GM12878 (cell line): ENCODE data around the gene ZDHHC17. TPM values are rescaled to one million over a fixed set of nuclear protein-coding genes. Genes with fewer than 3 reads are reported as not detected.

Source experiments
- ATAC-seq: fragments of 200-7000 bp; cut with Tn5 transposase; 3 replicates; pipeline ENCODE4 v1.9.1; 2020; ENCODE audit warnings: mild to moderate bottlenecking, moderate library complexity
- BruUV-seq: library from RNA; stranded (reverse); fragments of 400-500 nt; replicated peaks from 2 replicates; lab custom pipeline; 2021; lab: Mats Ljungman, UMichigan
- CTCF ChIA-PET: fragments of 300-600 bp; sonication (Branson Sonifier 250); formaldehyde crosslinking; extraction: SDS; loops from one replicate; lab custom pipeline; 2021; ENCODE audit warnings: inconsistent platforms; lab: Yijun Ruan, JAX
- POLR2A ChIA-PET: fragments of 350-600 bp; formaldehyde crosslinking; extraction: SDS; loops from one replicate; lab custom pipeline; 2021; ENCODE audit warnings: inconsistent platforms; lab: Charles Lee
- RAD21 ChIA-PET: fragments of 300-600 bp; sonication (Branson Sonifier 250); formaldehyde crosslinking; loops from one replicate; lab custom pipeline; 2023; ENCODE audit warnings: antibody characterized with exemption; ENCODE audit not compliant: unreplicated experiment; lab: Charles Lee
- SMC1A ChIA-PET: fragments of 300-600 bp; sonication (Branson Sonifier 250); formaldehyde crosslinking; loops from one replicate; lab custom pipeline; 2023; ENCODE audit not compliant: unreplicated experiment, uncharacterized antibody; lab: Charles Lee
- DNase-seq: peaks from one replicate; pipeline ENCODE4 v3.0.0-alpha.2; 2011; ENCODE audit warnings: low read depth, low spot score
- FAIRE-seq: peaks from 3 replicates; lab custom pipeline; 2011; peaks lifted over from hg19 to GRCh38; lab: Jason Lieb, UNC
- H2AFZ ChIP-seq: 2 replicates; pipeline ENCODE4 v1.6.0; 2011; ENCODE audit warnings: low read depth, low read length, control low read depth; ENCODE audit not compliant: control insufficient read depth
- H3K27ac ChIP-seq: 2 replicates; pipeline ENCODE4 v1.5.1; 2011; ENCODE audit warnings: control low read depth; ENCODE audit not compliant: control insufficient read depth, insufficient read depth
- H3K27me3 ChIP-seq, 2 experiments: replicated peaks in 1 of 2; 2 replicates each; pipeline versions ENCODE4 v1.6.0 to v1.6.1; 2011; ENCODE audit warnings: low read length in 1 of 2; ENCODE audit not compliant: control insufficient read depth in 2 of 2, insufficient read depth in 2 of 2
- H3K36me3 ChIP-seq, 2 experiments: 2 replicates each; pipeline ENCODE4 v1.5.1; 2011; ENCODE audit warnings: low read length in 1 of 2; ENCODE audit not compliant: control insufficient read depth in 2 of 2, insufficient read depth in 2 of 2
- H3K4me1 ChIP-seq: 2 replicates; pipeline ENCODE4 v1.6.1; 2011; ENCODE audit warnings: mild to moderate bottlenecking, low read length, moderate library complexity, mixed read lengths; ENCODE audit not compliant: control insufficient read depth, insufficient read depth
- H3K4me2 ChIP-seq: 2 replicates; pipeline ENCODE4 v1.6.0; 2011; ENCODE audit warnings: control low read depth; ENCODE audit not compliant: control insufficient read depth, insufficient read depth
- H3K4me3 ChIP-seq: fragments of 200-600 bp; sonication (generic); 2 replicates; pipeline ENCODE4 v1.5.1; 2016
- H3K79me2 ChIP-seq: 2 replicates; pipeline ENCODE4 v1.6.0; 2011; ENCODE audit warnings: low read length; ENCODE audit not compliant: control insufficient read depth, insufficient read depth
- H3K9ac ChIP-seq: 2 replicates; pipeline ENCODE4 v1.8.0; 2011; ENCODE audit warnings: low read length, control low read depth, mixed read lengths; ENCODE audit not compliant: control insufficient read depth, insufficient read depth
- H3K9me3 ChIP-seq: replicated peaks from 3 replicates; pipeline ENCODE4 v1.5.1; 2011; ENCODE audit warnings: mild to moderate bottlenecking, low read length; ENCODE audit not compliant: control insufficient read depth, insufficient read depth
- H4K20me1 ChIP-seq: 2 replicates; pipeline ENCODE4 v1.6.0; 2011; ENCODE audit not compliant: control insufficient read depth, insufficient read depth
- GABPA ChIP-seq: IDR thresholded peaks from 2 replicates; pipeline ENCODE4 v1.6.1; 2014; ENCODE audit warnings: antibody characterized with exemption, low read depth, mild to moderate bottlenecking, inconsistent platforms
- RELA ChIP-seq: fragments of 450-650 bp; IDR thresholded peaks from 2 replicates; pipeline ENCODE4 v1.8.0; 2014; ENCODE audit warnings: borderline replicate concordance; ENCODE audit not compliant: partially characterized antibody
- SUPT20H ChIP-seq: IDR thresholded peaks from 2 replicates; pipeline ENCODE4 v1.6.1; 2011; ENCODE audit warnings: low read depth, mild to moderate bottlenecking, low read length, moderate library complexity, borderline replicate concordance; ENCODE audit not compliant: control insufficient read depth
- ZBTB40 ChIP-seq: fragments of 450-650 bp; IDR thresholded peaks from 2 replicates; pipeline ENCODE4 v1.6.1; 2016; ENCODE audit warnings: mild to moderate bottlenecking, moderate library complexity, borderline replicate concordance
- ZNF274 ChIP-seq: IDR thresholded peaks from one replicate; pipeline ENCODE4 v1.8.0; 2011; ENCODE audit not compliant: insufficient read length, insufficient read depth
- WGBS: methylation state at CpG from one replicate; pipeline ENCODE4 v1.1.6; 2016; ENCODE audit warnings: low lambda C conversion rate; ENCODE audit not compliant: insufficient replicate concordance, insufficient coverage; ENCODE audit errors: missing lambda C conversion rate; 5-methylcytosine and 5-hydroxymethylcytosine counted together
- in situ Hi-C: fragments of 300-500 bp; cut with MboI; formaldehyde crosslinking; loops from 9 replicates; pipeline ENCODE4 v1.14.3; 2018; ENCODE audit warnings: mixed read lengths
- intact Hi-C: fragments of 100-400 bp; cut with micrococcal nuclease; formaldehyde crosslinking; loops from one replicate; pipeline ENCODE4 v1.14.2; 2022; ENCODE audit not compliant: unreplicated experiment
- polyA plus RNA-seq, 11 experiments: library from polyadenylated mRNA; depleted of rRNA in 4 of 11; unstranded in 6 of 11; stranded (reverse) in 5 of 11; fragments of >200 nt; fragmentation: Nextera tagmentation in 4 of 11; fragmentation: Illumina TruSeq in 1 of 11; extraction: Ambion mirVana in 4 of 11; extraction: Trizol in 1 of 11; gene quantifications; 1 replicate in 1 of 11; 2 replicates in 10 of 11; pipeline versions ENCODE4 v1.2.1 to v1.2.3, GENCODE V29; 2011 to 2016; ENCODE audit warnings: inconsistent platforms in 2 of 11, missing spikeins in 2 of 11, low read depth in 1 of 11
- total RNA-seq, 4 experiments: library from RNA; depleted of rRNA in 3 of 4; stranded (reverse); fragments of >200 nt in 3 of 4; fragmentation: Illumina TruSeq in 1 of 4; extraction: Trizol in 1 of 4; gene quantifications; 2 replicates each; pipeline versions ENCODE4 v1.2.1 to v1.2.3, GENCODE V29; 2013 to 2021
- TF ChIP-seq, protein P1 (sequence below), 3 experiments: IDR thresholded peaks in 2 of 3; conservative IDR thresholded peaks in 1 of 3; 2 replicates each; pipeline ENCODE4 v1.5.1; 2011; ENCODE audit warnings: low read depth in 3 of 3, low read length in 3 of 3, mild to moderate bottlenecking in 3 of 3, control low read depth in 2 of 3, moderate library complexity in 2 of 3, inconsistent platforms in 1 of 3, mixed read lengths in 1 of 3; ENCODE audit not compliant: control insufficient read depth in 2 of 3, insufficient read depth in 1 of 3; ENCODE audit errors: extremely low read depth in 1 of 3
- TF ChIP-seq, protein P2 (sequence below): fragments of 450-650 bp; IDR thresholded peaks from 2 replicates; pipeline ENCODE4 v1.6.1; 2016; ENCODE audit warnings: mild to moderate bottlenecking

Gene ZDHHC17
- total and polyA plus RNA-seq, 10 of the 15 experiments (the other 5 are each of a cell fraction or from before 2014, with no cell fraction given), result 4.3 to 50.0 (median 19.3) TPM

DNA sequence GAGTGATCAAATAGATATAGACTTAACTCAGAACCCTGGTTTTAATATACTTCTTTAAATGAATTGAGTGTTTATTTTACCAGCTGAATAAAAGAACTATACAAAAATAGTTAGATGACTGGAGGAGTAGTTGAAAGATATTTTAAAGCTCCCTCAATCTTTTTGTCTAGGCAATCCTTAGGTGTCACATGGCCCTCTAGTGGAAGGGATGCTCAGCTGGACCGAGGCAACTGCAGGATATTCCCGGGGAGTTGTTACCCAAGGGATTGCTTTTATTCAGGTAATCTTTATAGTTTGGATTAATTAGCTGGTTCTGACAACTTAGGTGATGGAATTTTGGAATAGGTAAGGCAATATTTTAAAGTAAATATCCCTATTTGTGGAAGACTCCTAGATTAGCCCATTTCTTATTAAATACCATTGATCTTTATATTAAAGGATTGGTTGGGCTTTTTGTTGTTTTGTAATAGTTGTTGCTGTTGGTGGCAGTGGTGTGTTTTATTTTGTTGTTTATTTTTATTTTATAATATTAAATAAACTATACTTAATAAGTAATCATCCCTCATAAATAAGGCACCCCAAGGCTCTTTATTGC is 57.1 kb downstream of the ZDHHC17 start:
- H3K4me2 ChIP-seq, result no peak overlapping the region
- TF ChIP-seq, protein P1, sequence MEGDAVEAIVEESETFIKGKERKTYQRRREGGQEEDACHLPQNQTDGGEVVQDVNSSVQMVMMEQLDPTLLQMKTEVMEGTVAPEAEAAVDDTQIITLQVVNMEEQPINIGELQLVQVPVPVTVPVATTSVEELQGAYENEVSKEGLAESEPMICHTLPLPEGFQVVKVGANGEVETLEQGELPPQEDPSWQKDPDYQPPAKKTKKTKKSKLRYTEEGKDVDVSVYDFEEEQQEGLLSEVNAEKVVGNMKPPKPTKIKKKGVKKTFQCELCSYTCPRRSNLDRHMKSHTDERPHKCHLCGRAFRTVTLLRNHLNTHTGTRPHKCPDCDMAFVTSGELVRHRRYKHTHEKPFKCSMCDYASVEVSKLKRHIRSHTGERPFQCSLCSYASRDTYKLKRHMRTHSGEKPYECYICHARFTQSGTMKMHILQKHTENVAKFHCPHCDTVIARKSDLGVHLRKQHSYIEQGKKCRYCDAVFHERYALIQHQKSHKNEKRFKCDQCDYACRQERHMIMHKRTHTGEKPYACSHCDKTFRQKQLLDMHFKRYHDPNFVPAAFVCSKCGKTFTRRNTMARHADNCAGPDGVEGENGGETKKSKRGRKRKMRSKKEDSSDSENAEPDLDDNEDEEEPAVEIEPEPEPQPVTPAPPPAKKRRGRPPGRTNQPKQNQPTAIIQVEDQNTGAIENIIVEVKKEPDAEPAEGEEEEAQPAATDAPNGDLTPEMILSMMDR (IDR thresholded peaks at IDR 0.05 in 2 of 3, conservative IDR thresholded peaks at IDR 0.05 in 1 of 3; ENCODE audit: control insufficient read depth in 2 of 3, extremely low read depth in 1 of 3, insufficient read depth in 1 of 3, low read depth in 3 of 3, low read length in 3 of 3), result peak; percentile 16 to 26 (median 25); a peak in 3 of 6 replicates
- TF ChIP-seq RELA, result no peak
- H3K4me1 ChIP-seq, result no peaks in the 10 kb centered on the region
- no peak overlapping the region for H3K9ac ChIP-seq
- FAIRE-seq (no peak), ATAC-seq (no peak), DNase-seq (no peak)
- H3K36me3 ChIP-seq, result peaks cover 0 to 8% of the 10 kb centered on the region in 2 experiments; a peak in 2 of 4 replicates
- SMC1A ChIA-PET, result interaction anchor here (0.6 to 1.5 kb wide), 6 partner anchors 12 to 420 kb away, joined by 3 to 5 read pairs (median 3); no protein-coding TSS in a partner anchor
- H3K27me3 ChIP-seq, result no peaks in the 10 kb centered on the region
- H4K20me1 ChIP-seq, result no peaks in the 10 kb centered on the region
- 57% methylated on average over 2 of the region's 2 CpGs for WGBS
- no TSS peak for BruUV-seq
- RAD21 ChIA-PET, result no interaction called here
- no peak overlapping the region for H3K4me3 ChIP-seq
- in situ Hi-C loops, result no loop called here
- no peaks in the 10 kb centered on the region for H3K79me2 ChIP-seq
- H3K9me3 ChIP-seq, result no peaks in the 10 kb centered on the region
- CTCF ChIA-PET, result interaction anchor here (0.7 to 1.8 kb wide), 9 partner anchors 9 to 196 kb away, joined by 3 to 5 read pairs (median 3); partner anchors contain the start of gene ZDHHC17
- intact Hi-C loops, result no loop called here
- H3K27ac ChIP-seq, result no peak overlapping the region
- POLR2A ChIA-PET, result no interaction called here
- H2AFZ ChIP-seq, result no peak overlapping the region

GRCh38 chr12:76830436-76830835 is 66.5 kb downstream of the ZDHHC17 start:
- in situ Hi-C loops, result no loop called here
- Histone ChIP-seq H4K20me1 (no peaks in the 10 kb centered on the region), H3K27me3 (no peaks in the 10 kb centered on the region), H3K9me3 (no peaks in the 10 kb centered on the region; the same call in 1 of the 3 replicates), H3K4me2 (no peak overlapping the region), H2AFZ (no peak overlapping the region), H3K9ac (no peak overlapping the region), H3K36me3 (peaks cover 0 to 7% of the 10 kb centered on the region in 2 experiments; a peak in 1 of 4 replicates), H3K4me1 (no peaks in the 10 kb centered on the region), H3K79me2 (no peaks in the 10 kb centered on the region), H3K27ac (no peak overlapping the region), H3K4me3 (no peak overlapping the region)
- FAIRE-seq (no peak), DNase-seq (no peak), ATAC-seq (no peak)
- RAD21 ChIA-PET, result interaction anchor here (0.6 kb wide), 1 partner anchor 40 kb away, joined by 3 read pairs; no protein-coding TSS in a partner anchor
- BruUV-seq, result no TSS peak
- CTCF ChIA-PET, result interaction anchor here (0.9 to 1.6 kb wide), 2 partner anchors 10 kb away, joined by 3 read pairs; no protein-coding TSS in a partner anchor
- SMC1A ChIA-PET, result interaction anchor here (1.4 kb wide), 1 partner anchor 50 kb away, joined by 4 read pairs; no protein-coding TSS in a partner anchor
- POLR2A ChIA-PET, result no interaction called here
- intact Hi-C loops, result no loop called here
- no peak for TF ChIP-seq ZNF274
- TF ChIP-seq GABPA, result no peak
- no peak for TF ChIP-seq ZBTB40
- TF ChIP-seq, protein P2, sequence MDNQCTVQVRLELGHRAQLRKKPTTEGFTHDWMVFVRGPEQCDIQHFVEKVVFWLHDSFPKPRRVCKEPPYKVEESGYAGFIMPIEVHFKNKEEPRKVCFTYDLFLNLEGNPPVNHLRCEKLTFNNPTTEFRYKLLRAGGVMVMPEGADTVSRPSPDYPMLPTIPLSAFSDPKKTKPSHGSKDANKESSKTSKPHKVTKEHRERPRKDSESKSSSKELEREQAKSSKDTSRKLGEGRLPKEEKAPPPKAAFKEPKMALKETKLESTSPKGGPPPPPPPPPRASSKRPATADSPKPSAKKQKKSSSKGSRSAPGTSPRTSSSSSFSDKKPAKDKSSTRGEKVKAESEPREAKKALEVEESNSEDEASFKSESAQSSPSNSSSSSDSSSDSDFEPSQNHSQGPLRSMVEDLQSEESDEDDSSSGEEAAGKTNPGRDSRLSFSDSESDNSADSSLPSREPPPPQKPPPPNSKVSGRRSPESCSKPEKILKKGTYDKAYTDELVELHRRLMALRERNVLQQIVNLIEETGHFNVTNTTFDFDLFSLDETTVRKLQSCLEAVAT, result no peak
- TF ChIP-seq SUPT20H, result no peak
